ENCODE data around the gene CCN5. TPM values are rescaled to one million over a fixed set of nuclear protein-coding genes. Genes with fewer than 3 reads are reported as not detected.
A peak's percentile ranks its signal among the peaks of the same experiment; 100 is the strongest.

The CCN5 gene
- total RNA-seq, 1 experiment from 2014 or later = 0.37 TPM

DNA sequence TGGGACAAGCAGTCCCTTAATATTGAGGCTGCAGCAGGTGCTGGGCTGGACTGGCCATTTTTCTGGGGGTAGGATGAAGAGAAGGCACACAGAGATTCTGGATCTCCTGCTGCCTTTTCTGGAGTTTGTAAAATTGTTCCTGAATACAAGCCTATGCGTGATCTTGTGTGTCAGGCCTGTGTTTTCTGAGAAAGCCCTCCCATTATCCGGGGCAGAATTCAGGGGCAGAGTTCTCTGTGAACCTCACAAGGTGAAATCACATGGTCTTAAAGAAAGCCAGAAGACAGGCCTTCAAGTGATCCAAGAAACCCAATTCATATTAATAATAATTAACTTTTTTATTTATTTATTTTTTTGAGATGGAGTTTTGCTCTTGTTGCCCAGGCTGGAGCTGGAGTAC lies 12.5 kb downstream of the CCN5 start (continued):
- TF ChIP-seq ZNF671 (CRISPR knock-in tag; IDR thresholded peaks at IDR 0.05) (no peak), ZBTB21 (CRISPR knock-in tag; IDR thresholded peaks at IDR 0.05; ENCODE audit: borderline replicate concordance) (no peak), EMX1 (CRISPR knock-in tag; IDR thresholded peaks at IDR 0.05) (no peak), SMAD4 (CRISPR knock-in tag; IDR thresholded peaks at IDR 0.05) (no peak)
- TF ChIP-seq, protein P1, sequence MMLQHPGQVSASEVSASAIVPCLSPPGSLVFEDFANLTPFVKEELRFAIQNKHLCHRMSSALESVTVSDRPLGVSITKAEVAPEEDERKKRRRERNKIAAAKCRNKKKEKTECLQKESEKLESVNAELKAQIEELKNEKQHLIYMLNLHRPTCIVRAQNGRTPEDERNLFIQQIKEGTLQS (CRISPR knock-in tag; conservative IDR thresholded peaks at IDR 0.05) = no peak

DNA sequence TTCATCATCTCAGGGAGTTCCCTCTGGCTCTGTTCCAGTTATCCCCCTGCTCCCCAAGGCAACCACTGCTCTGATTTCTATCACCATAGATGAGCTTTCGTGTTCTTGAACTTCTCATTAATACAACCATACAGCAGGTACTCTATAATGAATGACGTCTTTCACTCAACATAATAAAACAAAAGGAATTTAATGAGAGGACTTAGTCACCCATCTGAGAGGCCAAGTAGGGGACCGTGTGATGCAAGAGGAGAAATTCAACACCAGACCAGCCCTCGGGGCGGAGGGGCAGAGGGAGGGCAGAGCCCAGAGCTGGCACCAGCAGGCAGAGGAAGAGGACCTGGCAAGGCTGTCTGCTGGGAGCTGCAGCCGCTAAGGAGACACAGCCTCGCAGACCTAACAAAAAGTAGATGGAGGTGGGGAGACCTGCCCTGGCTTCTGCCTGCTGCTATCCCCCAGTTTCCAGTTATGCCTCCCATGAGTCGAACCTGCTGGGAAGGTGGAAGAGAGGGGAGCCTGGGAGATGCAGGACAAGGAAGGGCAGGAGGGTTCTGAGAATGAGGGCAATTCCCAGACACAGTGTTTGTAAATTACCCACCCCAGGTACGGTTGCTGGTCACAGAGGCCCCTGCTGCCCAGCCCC lies 13.8 kb downstream of the CCN5 start:
- H3K27ac Mint-ChIP-seq = peak overlapping the region; percentile 61; the same call in 1 of the 2 replicates

More for the DNA sequence above, 13.8 kb downstream of the CCN5 start:
- Mint-ChIP-seq H3K27me3 (ENCODE audit: low read depth) (no peaks in the 10 kb centered on the region), H3K4me1 (peaks cover 45% of the 10 kb centered on the region), H3K9me3 (no peaks in the 10 kb centered on the region), H3K4me3 (peak overlapping the region; percentile 0; the same call in 1 of the 2 replicates), H3K36me3 (no peaks in the 10 kb centered on the region)
- TF ChIP-seq MYBL2 (CRISPR knock-in tag; IDR thresholded peaks at IDR 0.05) (no peak), ZNF396 (CRISPR knock-in tag; IDR thresholded peaks at IDR 0.05; ENCODE audit: borderline replicate concordance) (no peak), ELF4 (CRISPR knock-in tag; IDR thresholded peaks at IDR 0.05; ENCODE audit: low read depth) (no peak), NR2C2 (CRISPR knock-in tag; IDR thresholded peaks at IDR 0.05) (no peak), OVOL2 (CRISPR knock-in tag; IDR thresholded peaks at IDR 0.05; ENCODE audit: borderline replicate concordance) (no peak), TP53 (CRISPR knock-in tag; IDR thresholded peaks at IDR 0.05) (no peak), SOX15 (CRISPR knock-in tag; IDR thresholded peaks at IDR 0.05) (no peak), ZNF121 (CRISPR knock-in tag; IDR thresholded peaks at IDR 0.05) (no peak)
- TF ChIP-seq, protein P2, sequence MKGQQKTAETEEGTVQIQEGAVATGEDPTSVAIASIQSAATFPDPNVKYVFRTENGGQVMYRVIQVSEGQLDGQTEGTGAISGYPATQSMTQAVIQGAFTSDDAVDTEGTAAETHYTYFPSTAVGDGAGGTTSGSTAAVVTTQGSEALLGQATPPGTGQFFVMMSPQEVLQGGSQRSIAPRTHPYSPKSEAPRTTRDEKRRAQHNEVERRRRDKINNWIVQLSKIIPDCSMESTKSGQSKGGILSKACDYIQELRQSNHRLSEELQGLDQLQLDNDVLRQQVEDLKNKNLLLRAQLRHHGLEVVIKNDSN (CRISPR knock-in tag; IDR thresholded peaks at IDR 0.05) = no peak
- TF ChIP-seq, protein P3, sequence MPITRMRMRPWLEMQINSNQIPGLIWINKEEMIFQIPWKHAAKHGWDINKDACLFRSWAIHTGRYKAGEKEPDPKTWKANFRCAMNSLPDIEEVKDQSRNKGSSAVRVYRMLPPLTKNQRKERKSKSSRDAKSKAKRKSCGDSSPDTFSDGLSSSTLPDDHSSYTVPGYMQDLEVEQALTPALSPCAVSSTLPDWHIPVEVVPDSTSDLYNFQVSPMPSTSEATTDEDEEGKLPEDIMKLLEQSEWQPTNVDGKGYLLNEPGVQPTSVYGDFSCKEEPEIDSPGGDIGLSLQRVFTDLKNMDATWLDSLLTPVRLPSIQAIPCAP (CRISPR knock-in tag; IDR thresholded peaks at IDR 0.05) = no peak
- TF ChIP-seq, protein P4, sequence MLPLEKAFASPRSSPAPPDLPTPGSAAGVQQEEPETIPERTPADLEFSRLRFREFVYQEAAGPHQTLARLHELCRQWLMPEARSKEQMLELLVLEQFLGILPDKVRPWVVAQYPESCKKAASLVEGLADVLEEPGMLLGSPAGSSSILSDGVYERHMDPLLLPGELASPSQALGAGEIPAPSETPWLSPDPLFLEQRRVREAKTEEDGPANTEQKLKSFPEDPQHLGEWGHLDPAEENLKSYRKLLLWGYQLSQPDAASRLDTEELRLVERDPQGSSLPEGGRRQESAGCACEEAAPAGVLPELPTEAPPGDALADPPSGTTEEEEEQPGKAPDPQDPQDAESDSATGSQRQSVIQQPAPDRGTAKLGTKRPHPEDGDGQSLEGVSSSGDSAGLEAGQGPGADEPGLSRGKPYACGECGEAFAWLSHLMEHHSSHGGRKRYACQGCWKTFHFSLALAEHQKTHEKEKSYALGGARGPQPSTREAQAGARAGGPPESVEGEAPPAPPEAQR (CRISPR knock-in tag; IDR thresholded peaks at IDR 0.05) = no peak
- TF ChIP-seq, protein P5, sequence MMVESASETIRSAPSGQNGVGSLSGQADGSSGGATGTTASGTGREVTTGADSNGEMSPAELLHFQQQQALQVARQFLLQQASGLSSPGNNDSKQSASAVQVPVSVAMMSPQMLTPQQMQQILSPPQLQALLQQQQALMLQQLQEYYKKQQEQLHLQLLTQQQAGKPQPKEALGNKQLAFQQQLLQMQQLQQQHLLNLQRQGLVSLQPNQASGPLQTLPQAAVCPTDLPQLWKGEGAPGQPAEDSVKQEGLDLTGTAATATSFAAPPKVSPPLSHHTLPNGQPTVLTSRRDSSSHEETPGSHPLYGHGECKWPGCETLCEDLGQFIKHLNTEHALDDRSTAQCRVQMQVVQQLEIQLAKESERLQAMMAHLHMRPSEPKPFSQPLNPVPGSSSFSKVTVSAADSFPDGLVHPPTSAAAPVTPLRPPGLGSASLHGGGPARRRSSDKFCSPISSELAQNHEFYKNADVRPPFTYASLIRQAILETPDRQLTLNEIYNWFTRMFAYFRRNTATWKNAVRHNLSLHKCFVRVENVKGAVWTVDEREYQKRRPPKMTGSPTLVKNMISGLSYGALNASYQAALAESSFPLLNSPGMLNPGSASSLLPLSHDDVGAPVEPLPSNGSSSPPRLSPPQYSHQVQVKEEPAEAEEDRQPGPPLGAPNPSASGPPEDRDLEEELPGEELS (CRISPR knock-in tag; IDR thresholded peaks at IDR 0.05) = no peak
- TF ChIP-seq, protein P6, sequence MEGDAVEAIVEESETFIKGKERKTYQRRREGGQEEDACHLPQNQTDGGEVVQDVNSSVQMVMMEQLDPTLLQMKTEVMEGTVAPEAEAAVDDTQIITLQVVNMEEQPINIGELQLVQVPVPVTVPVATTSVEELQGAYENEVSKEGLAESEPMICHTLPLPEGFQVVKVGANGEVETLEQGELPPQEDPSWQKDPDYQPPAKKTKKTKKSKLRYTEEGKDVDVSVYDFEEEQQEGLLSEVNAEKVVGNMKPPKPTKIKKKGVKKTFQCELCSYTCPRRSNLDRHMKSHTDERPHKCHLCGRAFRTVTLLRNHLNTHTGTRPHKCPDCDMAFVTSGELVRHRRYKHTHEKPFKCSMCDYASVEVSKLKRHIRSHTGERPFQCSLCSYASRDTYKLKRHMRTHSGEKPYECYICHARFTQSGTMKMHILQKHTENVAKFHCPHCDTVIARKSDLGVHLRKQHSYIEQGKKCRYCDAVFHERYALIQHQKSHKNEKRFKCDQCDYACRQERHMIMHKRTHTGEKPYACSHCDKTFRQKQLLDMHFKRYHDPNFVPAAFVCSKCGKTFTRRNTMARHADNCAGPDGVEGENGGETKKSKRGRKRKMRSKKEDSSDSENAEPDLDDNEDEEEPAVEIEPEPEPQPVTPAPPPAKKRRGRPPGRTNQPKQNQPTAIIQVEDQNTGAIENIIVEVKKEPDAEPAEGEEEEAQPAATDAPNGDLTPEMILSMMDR (IDR thresholded peaks at IDR 0.05) = no peak
- TF ChIP-seq, protein P7, sequence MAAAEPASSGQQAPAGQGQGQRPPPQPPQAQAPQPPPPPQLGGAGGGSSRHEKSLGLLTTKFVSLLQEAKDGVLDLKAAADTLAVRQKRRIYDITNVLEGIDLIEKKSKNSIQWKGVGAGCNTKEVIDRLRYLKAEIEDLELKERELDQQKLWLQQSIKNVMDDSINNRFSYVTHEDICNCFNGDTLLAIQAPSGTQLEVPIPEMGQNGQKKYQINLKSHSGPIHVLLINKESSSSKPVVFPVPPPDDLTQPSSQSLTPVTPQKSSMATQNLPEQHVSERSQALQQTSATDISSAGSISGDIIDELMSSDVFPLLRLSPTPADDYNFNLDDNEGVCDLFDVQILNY (CRISPR knock-in tag; IDR thresholded peaks at IDR 0.05) = no peak
- ChIA-PET POLR2A (no interaction called here), CTCF (interaction anchor here (0.7 to 5.3 kb wide), 4 partner anchors 11 to 45 kb away, joined by 3 to 83 read pairs (median 14); no protein-coding TSS in a partner anchor)
- ATAC-seq = peak; percentile 54
- DNase-seq (ENCODE audit: low spot score) = peak; percentile 55
